GM21423 (cell line): Measurements from ENCODE around the gene SH2B2.

Experiments used
- ATAC-seq: cut with Tn5 transposase; IDR thresholded peaks from one replicate; pipeline ENCODE4 v1.9.1; 2021; ENCODE audit warnings: mild to moderate bottlenecking, moderate library complexity; ENCODE audit not compliant: unreplicated experiment

Gene SH2B2

GRCh38 chr7:102286237-102287110 lies at the start of gene SH2B2:
TSS of gene SH2B2 (plus strand) at chr7:102286868. CDS start at chr7:102300551, 13,683 bp downstream.
- no peak for ATAC-seq

GRCh38 chr7:102239206-102239820 lies 47.4 kb upstream of the SH2B2 start:
- no peak for ATAC-seq

GRCh38 chr7:102241431-102241830 lies 45.2 kb upstream of the SH2B2 start:
- no peak for ATAC-seq

- no peak for ATAC-seq
Observed at GRCh38 chr7:102244601-102245000, 42.1 kb upstream of the SH2B2 start.

GRCh38 chr7:102248081-102248455 lies 38.6 kb upstream of the SH2B2 start:
- no peak for ATAC-seq

GRCh38 chr7:102248456-102249395 lies 37.9 kb upstream of the SH2B2 start:
- no peak for ATAC-seq

GRCh38 chr7:102251531-102252365 lies 34.9 kb upstream of the SH2B2 start:
- no peak for ATAC-seq

- ATAC-seq: no peak
Observed at GRCh38 chr7:102252366-102252982, 34.2 kb upstream of the SH2B2 start.

- no peak for ATAC-seq
Observed at GRCh38 chr7:102253066-102253972, 33.3 kb upstream of the SH2B2 start.

GRCh38 chr7:102253973-102254370 lies 32.7 kb upstream of the SH2B2 start:
- ATAC-seq: no peak

- ATAC-seq: no peak
Observed at GRCh38 chr7:102254521-102254920, 32.1 kb upstream of the SH2B2 start.

GRCh38 chr7:102255501-102255900 lies 31.2 kb upstream of the SH2B2 start:
- no peak for ATAC-seq

GRCh38 chr7:102255916-102256315 lies 30.8 kb upstream of the SH2B2 start:
- ATAC-seq: no peak

GRCh38 chr7:102258073-102258748 lies 28.5 kb upstream of the SH2B2 start:
- ATAC-seq: no peak

GRCh38 chr7:102258749-102259107 lies 27.9 kb upstream of the SH2B2 start:
- ATAC-seq: no peak

- ATAC-seq: no peak
Observed at GRCh38 chr7:102260856-102261255, 25.8 kb upstream of the SH2B2 start.

GRCh38 chr7:102261451-102261850 lies 25.2 kb upstream of the SH2B2 start:
- ATAC-seq: no peak

GRCh38 chr7:102262546-102262945 lies 24.1 kb upstream of the SH2B2 start:
- ATAC-seq: no peak
